ENCODE measurements around the gene SPATC1L. TPM values are rescaled to one million over a fixed set of nuclear protein-coding genes. Genes with fewer than 3 reads are reported as not detected.

SPATC1L gene
- total RNA-seq, 1 donor from 2014 or later, result 14.1 TPM

- H3K9me3 Mint-ChIP-seq (ENCODE audit: low read depth), result no peaks in the 10 kb centered on the region
- peaks cover 12% of the 10 kb centered on the region for H3K27me3 Mint-ChIP-seq (ENCODE audit: low read depth)
- H3K4me3 Mint-ChIP-seq (ENCODE audit: unreplicated experiment), result no peak overlapping the region
- H3K4me1 Mint-ChIP-seq (ENCODE audit: low read depth), result peaks cover 15% of the 10 kb centered on the region
- peaks cover 4% of the 10 kb centered on the region for H3K36me3 Mint-ChIP-seq (ENCODE audit: low read depth)
- no peak for DNase-seq (ENCODE audit: low spot score)
- H3K27ac Mint-ChIP-seq (ENCODE audit: unreplicated experiment), result no peak overlapping the region
- no peak for TF ChIP-seq CTCF (IDR thresholded peaks at IDR 0.05)
Observed at GRCh38 chr21:46137908-46138307, 46.4 kb downstream of the SPATC1L start.

GRCh38 chr21:46136739-46137349 lies 47.4 kb downstream of the SPATC1L start:
- Mint-ChIP-seq H3K9me3 (ENCODE audit: low read depth) (no peaks in the 10 kb centered on the region), H3K36me3 (ENCODE audit: low read depth) (peaks cover 4% of the 10 kb centered on the region), H3K27ac (ENCODE audit: unreplicated experiment) (no peak overlapping the region), H3K4me1 (ENCODE audit: low read depth) (peaks cover 15% of the 10 kb centered on the region), H3K4me3 (ENCODE audit: unreplicated experiment) (no peak overlapping the region), H3K27me3 (ENCODE audit: low read depth) (peaks cover 12% of the 10 kb centered on the region)
- no peak for DNase-seq (ENCODE audit: low spot score)
- no peak for TF ChIP-seq CTCF (IDR thresholded peaks at IDR 0.05)

DNA sequence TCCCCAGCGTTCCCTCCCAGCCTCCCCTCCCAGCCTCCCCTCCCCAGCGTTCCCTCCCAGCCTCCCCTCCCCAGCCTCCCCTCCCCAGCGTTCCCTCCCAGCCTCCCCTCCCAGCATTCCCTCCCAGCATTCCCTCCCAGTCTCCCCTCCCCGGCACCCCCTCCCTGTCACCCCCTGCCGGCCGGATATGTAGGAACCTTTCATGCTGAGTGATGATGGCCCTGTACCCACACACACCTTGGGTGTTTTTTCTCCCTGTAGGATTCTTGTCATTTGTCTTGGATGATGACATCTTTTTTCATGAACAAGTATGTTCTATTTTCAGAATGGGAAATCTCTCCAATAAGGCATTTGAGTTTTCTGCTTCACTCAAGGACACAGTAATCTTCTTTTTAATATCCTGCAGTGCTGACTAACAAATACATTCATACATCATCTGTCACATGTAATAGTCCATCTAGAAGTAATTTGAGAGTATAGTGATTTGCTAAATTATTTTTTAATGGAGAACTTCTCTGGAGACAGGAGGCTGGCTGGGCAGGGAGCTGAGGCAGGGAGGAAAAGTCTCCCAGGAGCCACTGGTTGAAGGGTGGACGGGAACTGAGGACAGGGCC lies 48.4 kb downstream of the SPATC1L start:
- no peak for TF ChIP-seq CTCF (IDR thresholded peaks at IDR 0.05)
- no peak for DNase-seq (ENCODE audit: low spot score)

DNA sequence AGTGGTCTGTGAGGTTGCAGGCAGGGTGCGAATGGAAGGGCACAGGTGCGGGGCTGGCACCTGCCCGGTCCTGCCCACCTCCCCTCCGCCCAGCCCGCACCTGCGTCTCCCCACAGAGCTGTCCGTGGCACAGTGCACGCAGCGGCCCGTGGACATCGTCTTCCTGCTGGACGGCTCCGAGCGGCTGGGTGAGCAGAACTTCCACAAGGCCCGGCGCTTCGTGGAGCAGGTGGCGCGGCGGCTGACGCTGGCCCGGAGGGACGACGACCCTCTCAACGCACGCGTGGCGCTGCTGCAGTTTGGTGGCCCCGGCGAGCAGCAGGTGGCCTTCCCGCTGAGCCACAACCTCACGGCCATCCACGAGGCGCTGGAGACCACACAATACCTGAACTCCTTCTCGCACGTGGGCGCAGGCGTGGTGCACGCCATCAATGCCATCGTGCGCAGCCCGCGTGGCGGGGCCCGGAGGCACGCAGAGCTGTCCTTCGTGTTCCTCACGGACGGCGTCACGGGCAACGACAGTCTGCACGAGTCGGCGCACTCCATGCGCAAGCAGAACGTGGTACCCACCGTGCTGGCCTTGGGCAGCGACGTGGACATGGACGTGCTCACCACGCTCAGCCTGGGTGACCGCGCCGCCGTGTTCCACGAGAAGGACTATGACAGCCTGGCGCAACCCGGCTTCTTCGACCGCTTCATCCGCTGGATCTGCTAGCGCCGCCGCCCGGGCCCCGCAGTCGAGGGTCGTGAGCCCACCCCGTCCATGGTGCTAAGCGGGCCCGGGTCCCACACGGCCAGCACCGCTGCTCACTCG lies 52.2 kb downstream of the SPATC1L start:
- TF ChIP-seq CTCF (IDR thresholded peaks at IDR 0.05), result no peak
- no peak overlapping the region for H3K4me3 Mint-ChIP-seq (ENCODE audit: unreplicated experiment)
- peaks cover 8% of the 10 kb centered on the region for H3K36me3 Mint-ChIP-seq (ENCODE audit: low read depth)
- no peaks in the 10 kb centered on the region for H3K27me3 Mint-ChIP-seq (ENCODE audit: low read depth)
- peak; percentile 87 for DNase-seq (ENCODE audit: low spot score)
- peak overlapping the region; percentile 70 for H3K27ac Mint-ChIP-seq (ENCODE audit: unreplicated experiment)
- H3K4me1 Mint-ChIP-seq (ENCODE audit: low read depth), result peaks cover 9% of the 10 kb centered on the region
- no peaks in the 10 kb centered on the region for H3K9me3 Mint-ChIP-seq (ENCODE audit: low read depth)

More for the DNA sequence above, 48.4 kb downstream of the SPATC1L start:
- Mint-ChIP-seq H3K4me1 (ENCODE audit: low read depth) (peaks cover 15% of the 10 kb centered on the region), H3K36me3 (ENCODE audit: low read depth) (peaks cover 2% of the 10 kb centered on the region), H3K27me3 (ENCODE audit: low read depth) (peaks cover 10% of the 10 kb centered on the region), H3K4me3 (ENCODE audit: unreplicated experiment) (no peak overlapping the region), H3K9me3 (ENCODE audit: low read depth) (no peaks in the 10 kb centered on the region), H3K27ac (ENCODE audit: unreplicated experiment) (peak overlapping the region; percentile 55)

GRCh38 chr21:46131588-46131837 lies 52.7 kb downstream of the SPATC1L start:
- H3K27me3 Mint-ChIP-seq (ENCODE audit: low read depth), result no peaks in the 10 kb centered on the region
- peaks cover 9% of the 10 kb centered on the region for H3K4me1 Mint-ChIP-seq (ENCODE audit: low read depth)
- no peak for TF ChIP-seq CTCF (IDR thresholded peaks at IDR 0.05)
- H3K36me3 Mint-ChIP-seq (ENCODE audit: low read depth), result peaks cover 8% of the 10 kb centered on the region
- H3K4me3 Mint-ChIP-seq (ENCODE audit: unreplicated experiment), result no peak overlapping the region
- H3K9me3 Mint-ChIP-seq (ENCODE audit: low read depth), result no peaks in the 10 kb centered on the region
- DNase-seq (ENCODE audit: low spot score), result no peak
- no peak overlapping the region for H3K27ac Mint-ChIP-seq (ENCODE audit: unreplicated experiment)

Data from chondrocyte (in vitro differentiated cells).